Duodenal mucosa (tissue), 2 donors: ENCODE measurements around the gene SLC35F6.

ENCODE experiments used
- H3K27ac ChIP-seq: one replicate; pipeline ENCODE4 v1.7.0; 2013; ENCODE audit warnings: low read depth, low read length
- H3K27me3 ChIP-seq, 2 donors: one replicate each; pipeline ENCODE4 v1.7.0; 2013; ENCODE audit warnings: low read length in 2 of 2, control low read depth in 1 of 2; ENCODE audit not compliant: insufficient read depth in 2 of 2, control insufficient read depth in 1 of 2
- H3K36me3 ChIP-seq, 2 donors: one replicate each; pipeline ENCODE4 v1.7.0; 2013; ENCODE audit warnings: low read length in 2 of 2, control low read depth in 1 of 2; ENCODE audit not compliant: insufficient read depth in 2 of 2, control insufficient read depth in 1 of 2
- H3K4me1 ChIP-seq, 2 donors: one replicate each; pipeline ENCODE4 v1.7.0; 2013; ENCODE audit warnings: low read length in 2 of 2, control low read depth in 1 of 2; ENCODE audit not compliant: insufficient read depth in 2 of 2, control insufficient read depth in 1 of 2
- H3K4me3 ChIP-seq, 2 donors: one replicate each; pipeline ENCODE4 v1.7.0; 2013; ENCODE audit warnings: low read length in 2 of 2, low read depth in 1 of 2
- H3K9ac ChIP-seq, 2 donors: one replicate each; pipeline ENCODE4 v1.7.0; 2013; ENCODE audit warnings: low read length in 2 of 2, low read depth in 1 of 2
- H3K9me3 ChIP-seq, 2 donors: one replicate each; pipeline ENCODE4 v1.7.0; 2013; ENCODE audit warnings: low read length in 2 of 2, control low read depth in 1 of 2; ENCODE audit not compliant: control insufficient read depth in 1 of 2

SLC35F6 gene

GRCh38 chr2:26764078-26764887 lies at the start of gene SLC35F6:
SLC35F6 (plus strand) TSS chr2:26764284; CDS start chr2:26764350, 66 bp downstream.
- Histone ChIP-seq H3K4me3 (peak within 1 kb of the TSS; percentile 92 to 95), H3K9ac (peak within 1 kb of the TSS; percentile 87 to 95), H3K4me1 (peaks cover 16 to 20% of the 10 kb centered on the region in 2 donors), H3K27me3 (no peaks in the 10 kb centered on the region), H3K27ac (peak within 1 kb of the TSS; percentile 56), H3K9me3 (no peaks in the 10 kb centered on the region), H3K36me3 (peaks cover 0 to 4% of the 10 kb centered on the region in 2 donors)

GRCh38 chr2:26715528-26716270 lies 48.4 kb upstream of the SLC35F6 start:
- Histone ChIP-seq H3K4me3 (no peak overlapping the region), H3K9ac (no peak overlapping the region), H3K27me3 (no peaks in the 10 kb centered on the region), H3K9me3 (no peaks in the 10 kb centered on the region), H3K27ac (no peak overlapping the region), H3K4me1 (peaks cover 10 to 17% of the 10 kb centered on the region in 2 donors), H3K36me3 (no peaks in the 10 kb centered on the region)

GRCh38 chr2:26716340-26716739 lies 47.7 kb upstream of the SLC35F6 start:
- Histone ChIP-seq H3K4me3 (no peak overlapping the region), H3K27me3 (no peaks in the 10 kb centered on the region), H3K9me3 (no peaks in the 10 kb centered on the region), H3K27ac (no peak overlapping the region), H3K9ac (no peak overlapping the region), H3K4me1 (peaks cover 16 to 24% of the 10 kb centered on the region in 2 donors), H3K36me3 (no peaks in the 10 kb centered on the region)

- Histone ChIP-seq H3K4me1 (peaks cover 21 to 28% of the 10 kb centered on the region in 2 donors), H3K9me3 (no peaks in the 10 kb centered on the region), H3K9ac (no peak overlapping the region), H3K4me3 (no peak overlapping the region), H3K27me3 (no peaks in the 10 kb centered on the region), H3K36me3 (no peaks in the 10 kb centered on the region), H3K27ac (no peak overlapping the region)
Observed at GRCh38 chr2:26716769-26717168, 47.3 kb upstream of the SLC35F6 start.

GRCh38 chr2:26717362-26717761 lies 46.7 kb upstream of the SLC35F6 start:
- peaks cover 25 to 31% of the 10 kb centered on the region in 2 donors for H3K4me1 ChIP-seq
- no peaks in the 10 kb centered on the region for H3K27me3 ChIP-seq

GRCh38 chr2:26718949-26719686 lies 45.0 kb upstream of the SLC35F6 start:
- Histone ChIP-seq H3K4me1 (peaks cover 42% of the 10 kb centered on the region in 2 donors), H3K9ac (no peak overlapping the region), H3K4me3 (no peak overlapping the region), H3K9me3 (no peaks in the 10 kb centered on the region), H3K27ac (no peak overlapping the region), H3K36me3 (no peaks in the 10 kb centered on the region), H3K27me3 (no peaks in the 10 kb centered on the region)

More at GRCh38 chr2:26717362-26717761, 46.7 kb upstream of the SLC35F6 start:
- Histone ChIP-seq H3K27ac (no peak overlapping the region), H3K36me3 (no peaks in the 10 kb centered on the region), H3K9ac (no peak overlapping the region), H3K9me3 (no peaks in the 10 kb centered on the region), H3K4me3 (no peak overlapping the region)

GRCh38 chr2:26720322-26721114 lies 43.6 kb upstream of the SLC35F6 start:
- Histone ChIP-seq H3K4me3 (no peak overlapping the region), H3K9ac (peak overlapping the region; percentile 22 to 39), H3K9me3 (no peaks in the 10 kb centered on the region), H3K27me3 (no peaks in the 10 kb centered on the region), H3K36me3 (no peaks in the 10 kb centered on the region), H3K4me1 (peaks cover 53 to 55% of the 10 kb centered on the region in 2 donors), H3K27ac (peak overlapping the region; percentile 77)

- Histone ChIP-seq H3K4me3 (no peak overlapping the region), H3K9ac (peak overlapping the region; percentile 22 to 39), H3K27me3 (no peaks in the 10 kb centered on the region), H3K4me1 (peaks cover 53 to 55% of the 10 kb centered on the region in 2 donors), H3K36me3 (no peaks in the 10 kb centered on the region), H3K27ac (peak overlapping the region; percentile 77), H3K9me3 (no peaks in the 10 kb centered on the region)
Observed at GRCh38 chr2:26721115-26722032, 42.7 kb upstream of the SLC35F6 start.

GRCh38 chr2:26722328-26722727 lies 41.8 kb upstream of the SLC35F6 start:
- no peak overlapping the region for H3K27ac ChIP-seq

More at GRCh38 chr2:26722328-26722727, 41.8 kb upstream of the SLC35F6 start:
- Histone ChIP-seq H3K4me1 (peaks cover 53 to 58% of the 10 kb centered on the region in 2 donors), H3K27me3 (no peaks in the 10 kb centered on the region), H3K9me3 (no peaks in the 10 kb centered on the region), H3K36me3 (no peaks in the 10 kb centered on the region), H3K9ac (no peak overlapping the region), H3K4me3 (no peak overlapping the region)
